Suprapubic skin (tissue), 4 donors: ENCODE data around the gene UFL1.

Experiments used
- EP300 ChIP-seq: sonication (generic); formaldehyde crosslinking; IDR thresholded peaks from one replicate; pipeline ENCODE4 v1.6.1; 2017; ENCODE audit warnings: antibody characterized with exemption
- POLR2AphosphoS5 ChIP-seq, 3 donors: sonication (generic); formaldehyde crosslinking; IDR thresholded peaks; one replicate each; pipeline ENCODE4 v1.6.1; 2017; ENCODE audit warnings: antibody characterized with exemption in 3 of 3
- TF ChIP-seq, protein P1 (sequence below), 2 donors: fragments of 200-600 bp in 1 of 2; fragments of 450-650 bp in 1 of 2; sonication (generic) in 1 of 2; IDR thresholded peaks; one replicate each; pipeline ENCODE4 v1.5.1; 2016 to 2019; ENCODE audit warnings: antibody characterized with exemption in 2 of 2, mild to moderate bottlenecking in 1 of 2, moderate library complexity in 1 of 2

GRCh38 chr6:96521306-96521643, 331 bp upstream of the UFL1 start:
- TF ChIP-seq POLR2AphosphoS5 (IDR thresholded peaks at IDR 0.05) (no peak), EP300 (no peak)
- TF ChIP-seq, protein P1, sequence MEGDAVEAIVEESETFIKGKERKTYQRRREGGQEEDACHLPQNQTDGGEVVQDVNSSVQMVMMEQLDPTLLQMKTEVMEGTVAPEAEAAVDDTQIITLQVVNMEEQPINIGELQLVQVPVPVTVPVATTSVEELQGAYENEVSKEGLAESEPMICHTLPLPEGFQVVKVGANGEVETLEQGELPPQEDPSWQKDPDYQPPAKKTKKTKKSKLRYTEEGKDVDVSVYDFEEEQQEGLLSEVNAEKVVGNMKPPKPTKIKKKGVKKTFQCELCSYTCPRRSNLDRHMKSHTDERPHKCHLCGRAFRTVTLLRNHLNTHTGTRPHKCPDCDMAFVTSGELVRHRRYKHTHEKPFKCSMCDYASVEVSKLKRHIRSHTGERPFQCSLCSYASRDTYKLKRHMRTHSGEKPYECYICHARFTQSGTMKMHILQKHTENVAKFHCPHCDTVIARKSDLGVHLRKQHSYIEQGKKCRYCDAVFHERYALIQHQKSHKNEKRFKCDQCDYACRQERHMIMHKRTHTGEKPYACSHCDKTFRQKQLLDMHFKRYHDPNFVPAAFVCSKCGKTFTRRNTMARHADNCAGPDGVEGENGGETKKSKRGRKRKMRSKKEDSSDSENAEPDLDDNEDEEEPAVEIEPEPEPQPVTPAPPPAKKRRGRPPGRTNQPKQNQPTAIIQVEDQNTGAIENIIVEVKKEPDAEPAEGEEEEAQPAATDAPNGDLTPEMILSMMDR (IDR thresholded peaks at IDR 0.05) = no peak
